HCT116 (cell line): ENCODE results near the gene JAK3. TPM values are rescaled to one million over a fixed set of nuclear protein-coding genes. Genes with fewer than 3 reads are reported as not detected.
"Not testable (repeated sequence)": the region's sequence is repeated elsewhere in the genome, so short reads cannot be mapped to it uniquely, and the experiment has no call there.

Source experiments
- ATAC-seq: fragments of 200-7000 bp; cut with Tn5 transposase; 2 replicates; pipeline ENCODE4 v1.9.1; 2020; ENCODE audit warnings: mild to moderate bottlenecking, moderate library complexity
- BruUV-seq: library from RNA; stranded (reverse); fragments of 400-500 nt; replicated peaks from 2 replicates; lab custom pipeline; 2021; lab: Mats Ljungman, UMichigan
- CTCF ChIA-PET: fragments of 300-600 bp; sonication (Branson Sonifier 250); formaldehyde crosslinking; loops from one replicate; lab custom pipeline; 2021; ENCODE audit warnings: antibody characterized with exemption; lab: Charles Lee
- POLR2A ChIA-PET: fragments of 300-600, 350-600 bp; sonication (Branson Sonifier 250); formaldehyde crosslinking; loops from one replicate; lab custom pipeline; 2021; ENCODE audit warnings: antibody characterized with exemption; lab: Charles Lee
- RAD21 ChIA-PET, 2 experiments: fragments of 300-600 bp; sonication (Branson Sonifier 250); formaldehyde crosslinking; loops; one replicate each; lab custom pipeline; 2023; ENCODE audit warnings: low total read pairs in 2 of 2; ENCODE audit not compliant: uncharacterized antibody in 2 of 2, unreplicated experiment in 2 of 2, low non-redundant PET in 1 of 2; lab: Charles Lee
- DNase-seq: peaks from one replicate; pipeline ENCODE4 v3.0.0-alpha.2; 2010; ENCODE audit warnings: low read depth, low spot score
- H2AFZ ChIP-seq: fragments of 200-600 bp; shearing (Covaris generic), sonication (generic); 2 replicates; pipeline ENCODE4 v1.6.1; 2017; ENCODE audit warnings: low read depth, mixed run types, mixed read lengths, antibody characterized with exemption, low read length; ENCODE audit not compliant: poor library complexity, severe bottlenecking
- H3K27ac ChIP-seq: 2 replicates; pipeline ENCODE4 v1.5.1; 2012; ENCODE audit warnings: low read depth, low read length
- H3K27me3 ChIP-seq: fragments of 200-600 bp; sonication (generic); 2 replicates; pipeline ENCODE4 v1.6.1; 2016; ENCODE audit warnings: mixed run types, low read length, mixed read lengths; ENCODE audit not compliant: insufficient read depth
- H3K36me3 ChIP-seq, 2 experiments: fragments of 200-500 bp in 1 of 2; fragments of 200-600 bp in 1 of 2; sonication (Bioruptor generic) in 1 of 2; sonication (generic) in 1 of 2; 2 replicates each; pipeline versions ENCODE4 v1.5.1 to v1.6.1; 2014 to 2016; ENCODE audit warnings: low read length in 2 of 2, inconsistent platforms in 1 of 2, mixed read lengths in 1 of 2, mixed run types in 1 of 2; ENCODE audit not compliant: insufficient read depth in 2 of 2, control insufficient read depth in 1 of 2
- H3K4me1 ChIP-seq, 2 experiments: fragments of 200-600 bp in 1 of 2; sonication (generic) in 1 of 2; 2 replicates each; pipeline versions ENCODE4 v1.5.1 to v1.6.1; 2012 to 2017; ENCODE audit warnings: low read length in 2 of 2, inconsistent platforms in 1 of 2, mild to moderate bottlenecking in 1 of 2, mixed read lengths in 1 of 2, mixed run types in 1 of 2, moderate library complexity in 1 of 2; ENCODE audit not compliant: insufficient read depth in 2 of 2, control insufficient read depth in 1 of 2
- H3K4me2 ChIP-seq: fragments of 200-600 bp; sonication (generic); 2 replicates; pipeline ENCODE4 v1.6.1; 2017; ENCODE audit warnings: mixed run types, low read length, mixed read lengths
- H3K4me3 ChIP-seq, 2 experiments: fragments of 200-600 bp in 1 of 2; sonication (generic) in 1 of 2; replicated peaks in 1 of 2; 2 replicates each; pipeline ENCODE4 v1.5.1; 2011 to 2016; ENCODE audit warnings: low read length in 2 of 2, control low read depth in 1 of 2, low read depth in 1 of 2, mild to moderate bottlenecking in 1 of 2, mixed read lengths in 1 of 2, mixed run types in 1 of 2
- H3K79me2 ChIP-seq: fragments of 200-600 bp; sonication (generic); 2 replicates; pipeline ENCODE4 v1.6.1; 2017; ENCODE audit warnings: mild to moderate bottlenecking, mixed run types, low read length, moderate library complexity, mixed read lengths; ENCODE audit not compliant: insufficient read depth
- H3K9ac ChIP-seq: fragments of 200-600 bp; sonication (generic); 2 replicates; pipeline ENCODE4 v1.6.1; 2016; ENCODE audit warnings: low read length, mixed read lengths
- H3K9me2 ChIP-seq: fragments of 200-600 bp; sonication (generic), shearing (Covaris generic); 2 replicates; pipeline ENCODE4 v1.6.1; 2017; ENCODE audit warnings: mixed run types, mild to moderate bottlenecking, moderate library complexity; ENCODE audit not compliant: insufficient read depth
- H3K9me3 ChIP-seq, 2 experiments: fragments of 200-500 bp in 1 of 2; fragments of 200-600 bp in 1 of 2; sonication (Bioruptor generic) in 1 of 2; sonication (generic) in 1 of 2; 2 replicates each; pipeline ENCODE4 v1.6.1; 2014 to 2017; ENCODE audit warnings: low read length in 2 of 2, mixed read lengths in 2 of 2, inconsistent platforms in 1 of 2, low read depth in 1 of 2, mild to moderate bottlenecking in 1 of 2, mixed run types in 1 of 2, moderate library complexity in 1 of 2; ENCODE audit not compliant: control insufficient read depth in 1 of 2, insufficient read depth in 1 of 2
- H4K20me1 ChIP-seq: fragments of 200-600 bp; sonication (generic), shearing (Covaris generic); 2 replicates; pipeline ENCODE4 v1.6.1; 2017; ENCODE audit warnings: mixed run types, mild to moderate bottlenecking, moderate library complexity; ENCODE audit not compliant: insufficient read depth
- CBX3 ChIP-seq: IDR thresholded peaks from 2 replicates; pipeline ENCODE4 v1.6.1; 2012; ENCODE audit warnings: low read depth
- EGR1 ChIP-seq: IDR thresholded peaks from 2 replicates; pipeline ENCODE4 v1.6.1; 2012; ENCODE audit warnings: low read depth
- MAX ChIP-seq: IDR thresholded peaks from 2 replicates; pipeline ENCODE4 v1.6.1; 2012
- POLR2A ChIP-seq: IDR thresholded peaks from 2 replicates; pipeline ENCODE4 v1.7.0; 2011; ENCODE audit warnings: borderline replicate concordance; ENCODE audit not compliant: insufficient read depth, insufficient read length; ENCODE audit errors: extremely low read depth
- POLR2AphosphoS5 ChIP-seq: IDR thresholded peaks from 2 replicates; pipeline ENCODE4 v1.6.1; 2011; ENCODE audit warnings: mild to moderate bottlenecking, low read depth, low read length, moderate library complexity
- SP1 ChIP-seq: IDR thresholded peaks from 2 replicates; pipeline ENCODE4 v1.6.1; 2012; ENCODE audit warnings: low read depth
- TCF7L2 ChIP-seq: IDR thresholded peaks from 2 replicates; pipeline ENCODE4 v1.7.0; 2011; ENCODE audit warnings: borderline replicate concordance, inconsistent platforms; ENCODE audit not compliant: insufficient read depth, insufficient read length; ENCODE audit errors: extremely low read depth
- ZFX ChIP-seq: fragments of 450-650 bp; IDR thresholded peaks from 2 replicates; pipeline ENCODE4 v1.6.1; 2017
- ZNF274 ChIP-seq: fragments of 200-500 bp; sonication (Bioruptor generic); IDR thresholded peaks from 2 replicates; pipeline ENCODE4 v1.6.1; 2014; ENCODE audit warnings: mild to moderate bottlenecking, low read depth, low read length, inconsistent platforms
- intact Hi-C: fragments of 100-400 bp; cut with micrococcal nuclease; formaldehyde crosslinking; loops from 2 replicates; pipeline ENCODE4 v1.10.0; 2022
- total RNA-seq: library from RNA; stranded (reverse); gene quantifications from one replicate; pipeline ENCODE4 v1.2.1, GENCODE V29; 2021; ENCODE audit not compliant: unreplicated experiment

Gene JAK3
- total RNA-seq, 1 experiment from 2014 or later, result 5.7 TPM

DNA sequence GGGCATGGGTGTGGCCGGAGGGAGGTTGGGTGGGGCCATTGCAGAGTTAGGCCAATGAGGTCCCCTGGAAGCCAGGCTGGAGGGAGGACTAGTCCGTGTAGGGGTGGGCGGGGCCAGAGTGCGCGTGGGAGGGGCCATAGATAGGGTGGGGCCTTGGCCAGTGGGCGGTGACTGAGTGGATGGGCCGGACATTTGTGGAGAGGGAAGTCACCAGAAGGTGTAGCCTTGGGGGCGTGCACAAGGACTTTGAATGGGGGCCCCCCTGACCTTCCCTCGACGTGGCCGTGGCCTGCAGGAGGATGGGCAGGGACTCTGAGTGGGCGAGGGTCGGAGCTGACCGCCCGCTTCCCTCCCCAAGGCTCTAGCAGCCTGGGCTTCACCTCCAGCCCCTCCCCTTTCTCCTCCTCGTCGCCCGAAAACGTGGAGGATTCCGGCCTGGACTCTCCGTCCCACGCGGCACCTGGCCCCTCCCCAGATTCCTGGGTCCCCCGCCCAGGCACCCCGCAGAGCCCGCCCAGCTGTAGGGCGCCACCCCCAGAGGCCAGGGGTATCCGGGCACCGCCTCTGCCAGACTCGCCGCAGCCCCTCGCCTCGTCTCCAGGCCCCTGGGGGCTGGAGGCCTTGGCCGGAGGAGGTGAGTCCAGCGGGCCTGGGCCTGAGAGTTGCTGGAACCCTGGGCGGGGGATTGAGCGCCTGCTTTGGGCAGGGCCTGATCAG, 69.4 kb downstream of the JAK3 start:
- no peaks in the 10 kb centered on the region for H3K36me3 ChIP-seq
- H2AFZ ChIP-seq, result no peak overlapping the region
- no peaks in the 10 kb centered on the region for H3K79me2 ChIP-seq
- peak overlapping the region; percentile 82 for H3K9ac ChIP-seq
- no peaks in the 10 kb centered on the region for H4K20me1 ChIP-seq
- H3K27me3 ChIP-seq, result no peaks in the 10 kb centered on the region
- peak; percentile 90 for DNase-seq
- H3K9me3 ChIP-seq, result no peaks in the 10 kb centered on the region
- peak overlapping the region; percentile 100 for H3K4me2 ChIP-seq
- TF ChIP-seq CBX3 (no peak), ZNF274 (no peak), POLR2A (peak; percentile 13), SP1 (peak; percentile 60), POLR2AphosphoS5 (peak; percentile 62), EGR1 (peak; percentile 56; the same call in 1 of the 2 replicates), TCF7L2 (no peak), MAX (peak; percentile 93), ZFX (peak; percentile 74; the same call in 1 of the 2 replicates)
- peaks cover 22 to 42% of the 10 kb centered on the region in 2 experiments for H3K4me1 ChIP-seq
- BruUV-seq, result no TSS peak
- H3K27ac ChIP-seq, result peak overlapping the region; percentile 87
- POLR2A ChIA-PET, result interaction anchor here (1.6 kb wide), 1 partner anchor 14 kb away, joined by 5 read pairs; no protein-coding TSS in a partner anchor
- CTCF ChIA-PET, result interaction anchor here (0.6 kb wide), 1 partner anchor 92 kb away, joined by 4 read pairs; no protein-coding TSS in a partner anchor
- RAD21 ChIA-PET, result no interaction called here
- intact Hi-C loops, result loop anchor here (2.0 to 5.0 kb wide), 5 partner anchors 18 to 266 kb away; partner anchors contain the start of genes CCDC124 and PGLS
- peak; percentile 85 for ATAC-seq
- H3K4me3 ChIP-seq, result peak overlapping the region; percentile 55 to 70
- no peaks in the 10 kb centered on the region for H3K9me2 ChIP-seq

DNA sequence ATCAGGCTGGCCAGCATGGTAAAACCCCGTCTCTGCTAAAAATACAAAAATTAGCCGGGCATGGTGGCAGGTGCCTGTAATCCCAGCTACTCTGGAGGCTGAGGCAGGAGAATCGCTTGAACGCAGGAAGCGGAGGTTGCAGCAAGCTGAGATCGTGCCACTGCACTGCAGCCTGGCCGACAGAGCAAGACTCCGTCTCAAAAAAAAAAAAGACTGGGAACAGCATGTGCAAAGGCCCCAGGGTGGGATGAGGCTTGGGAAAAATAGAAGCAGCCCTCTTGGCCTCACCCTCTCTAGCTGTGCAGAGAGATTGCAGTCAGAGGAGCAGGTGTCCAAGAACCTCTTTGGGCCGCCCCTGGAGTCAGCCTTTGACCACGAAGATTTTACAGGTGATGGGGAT, 69.9 kb downstream of the JAK3 start:
- H3K36me3 ChIP-seq, ATAC-seq, H3K9me3 ChIP-seq, H3K9ac ChIP-seq, RAD21 ChIA-PET, H3K79me2 ChIP-seq, H3K27me3 ChIP-seq, H2AFZ ChIP-seq, H4K20me1 ChIP-seq, DNase-seq, BruUV-seq, H3K9me2 ChIP-seq, H3K4me3 ChIP-seq: not testable (repeated sequence)
- Histone ChIP-seq H3K4me2 (peak overlapping the region; percentile 100), H3K27ac (peak overlapping the region; percentile 3; the same call in 1 of the 2 replicates), H3K4me1 (peaks cover 22 to 42% of the 10 kb centered on the region in 2 experiments)
- ChIA-PET CTCF (interaction anchor here (0.6 to 3.5 kb wide), 2 partner anchors 11 to 91 kb away, joined by 4 to 29 read pairs; no protein-coding TSS in a partner anchor), POLR2A (interaction anchor here (0.7 kb wide), 1 partner anchor 266 kb away, joined by 3 read pairs; the partner anchor contains the start of gene PGLS)
- intact Hi-C loops, result loop anchor here (2.0 to 5.0 kb wide), 5 partner anchors 19 to 266 kb away; partner anchors contain the start of genes CCDC124 and PGLS
